T-helper 17 cell (primary cell): Measurements from ENCODE around the gene UPP1. TPM values are rescaled to one million over a fixed set of nuclear protein-coding genes. Genes with fewer than 3 reads are reported as not detected.
"Not testable (repeated sequence)": the region's sequence is repeated elsewhere in the genome, so short reads cannot be mapped to it uniquely, and the experiment has no call there.

Experiments used
- ATAC-seq: fragments of 150-1000 bp; cut with Tn5 transposase; 2 replicates; pipeline ENCODE4 v1.10.0; 2021; ENCODE audit warnings: mild to moderate bottlenecking, moderate library complexity
- DNase-seq, 3 donors: peaks; one replicate each; pipeline versions ENCODE4 v3.0.0 to v3.0.0-alpha.2; 2020 to 2021
- H3K9me3 ChIP-seq: one replicate; pipeline ENCODE4 v1.7.0; 2013; ENCODE audit warnings: low read length, mild to moderate bottlenecking; ENCODE audit not compliant: control insufficient read depth, poor library complexity, severe bottlenecking
- H3K27ac Mint-ChIP-seq: one replicate; pipeline ENCODE4 v1.8.0; 2022; ENCODE audit warnings: mild to moderate bottlenecking, moderate library complexity, mixed read lengths
- H3K27me3 Mint-ChIP-seq: one replicate; pipeline ENCODE4 v1.8.0; 2022; ENCODE audit warnings: mixed read lengths
- H3K36me3 Mint-ChIP-seq: one replicate; pipeline ENCODE4 v1.8.0; 2022; ENCODE audit warnings: low read depth, mixed read lengths
- H3K4me1 Mint-ChIP-seq: one replicate; pipeline ENCODE4 v1.8.0; 2022; ENCODE audit warnings: mild to moderate bottlenecking, mixed read lengths
- H3K4me3 Mint-ChIP-seq: one replicate; pipeline ENCODE4 v1.8.0; 2022; ENCODE audit warnings: mild to moderate bottlenecking, moderate library complexity, mixed read lengths
- total RNA-seq, 4 donors: library from RNA in 2 of 4; stranded (reverse) in 2 of 4; gene quantifications; one replicate each; pipeline ENCODE4 v1.2.3 and lab custom pipeline; 2022 to 2026

Gene UPP1
- total RNA-seq, 2 donors from 2014 or later: 72.1 to 84.6 TPM

- no peaks in the 10 kb centered on the region for H3K9me3 ChIP-seq
- Mint-ChIP-seq H3K4me1 (peaks cover 16% of the 10 kb centered on the region), H3K27ac (peak overlapping the region; percentile 89), H3K36me3 (peaks cover 8% of the 10 kb centered on the region), H3K4me3 (no peak overlapping the region), H3K27me3 (no peaks in the 10 kb centered on the region)
- ATAC-seq (no peak), DNase-seq (no peak)
These were observed 20.1 kb downstream of the UPP1 start for GRCh38 chr7:48108959-48109847.

GRCh38 chr7:48109848-48110663, 21.0 kb downstream of the UPP1 start:
- H3K36me3 Mint-ChIP-seq: peaks cover 3% of the 10 kb centered on the region
- ATAC-seq: peak; percentile 98

GRCh38 chr7:48110868-48111267, 21.8 kb downstream of the UPP1 start:
- DNase-seq (no peak), ATAC-seq (no peak)
- no peaks in the 10 kb centered on the region for H3K27me3 Mint-ChIP-seq
- peaks cover 2% of the 10 kb centered on the region for H3K36me3 Mint-ChIP-seq
- no peaks in the 10 kb centered on the region for H3K9me3 ChIP-seq
- H3K4me1 Mint-ChIP-seq: peaks cover 10% of the 10 kb centered on the region
- H3K27ac Mint-ChIP-seq: peak overlapping the region; percentile 89
- H3K4me3 Mint-ChIP-seq: no peak overlapping the region

More at GRCh38 chr7:48109848-48110663, 21.0 kb downstream of the UPP1 start:
- H3K27me3 Mint-ChIP-seq: no peaks in the 10 kb centered on the region
- H3K4me3 Mint-ChIP-seq: peak overlapping the region; percentile 36
- peaks cover 11% of the 10 kb centered on the region for H3K4me1 Mint-ChIP-seq
- peak overlapping the region; percentile 89 for H3K27ac Mint-ChIP-seq
- peak; percentile 66 to 89 (median 74) for DNase-seq
- no peaks in the 10 kb centered on the region for H3K9me3 ChIP-seq

- Mint-ChIP-seq H3K4me3 (no peak overlapping the region), H3K36me3 (peaks cover 2% of the 10 kb centered on the region), H3K4me1 (peaks cover 10% of the 10 kb centered on the region), H3K27me3 (no peaks in the 10 kb centered on the region), H3K27ac (no peak overlapping the region)
- no peaks in the 10 kb centered on the region for H3K9me3 ChIP-seq
- ATAC-seq (no peak), DNase-seq (no peak)
These were observed 22.5 kb downstream of the UPP1 start for GRCh38 chr7:48111596-48111995.

GRCh38 chr7:48112401-48113165, 23.5 kb downstream of the UPP1 start:
- Mint-ChIP-seq H3K27me3 (no peaks in the 10 kb centered on the region), H3K36me3 (peaks cover under 1% of the 10 kb centered on the region), H3K27ac (no peak overlapping the region), H3K4me1 (peaks cover 10% of the 10 kb centered on the region), H3K4me3 (no peak overlapping the region)
- H3K9me3 ChIP-seq: no peaks in the 10 kb centered on the region
- ATAC-seq: no peak
- DNase-seq: no peak

GRCh38 chr7:48113275-48113674, 24.2 kb downstream of the UPP1 start:
- no peaks in the 10 kb centered on the region for H3K9me3 ChIP-seq
- H3K27ac Mint-ChIP-seq: no peak overlapping the region
- no peaks in the 10 kb centered on the region for H3K27me3 Mint-ChIP-seq
- H3K36me3 Mint-ChIP-seq: no peaks in the 10 kb centered on the region
- peaks cover 10% of the 10 kb centered on the region for H3K4me1 Mint-ChIP-seq
- DNase-seq (no peak), ATAC-seq (no peak)
- H3K4me3 Mint-ChIP-seq: no peak overlapping the region

GRCh38 chr7:48114115-48114514, 25.1 kb downstream of the UPP1 start:
- H3K9me3 ChIP-seq: no peaks in the 10 kb centered on the region
- Mint-ChIP-seq H3K4me1 (peaks cover 10% of the 10 kb centered on the region), H3K27ac (no peak overlapping the region), H3K36me3 (no peaks in the 10 kb centered on the region), H3K4me3 (no peak overlapping the region), H3K27me3 (no peaks in the 10 kb centered on the region)
- no peak for DNase-seq
- no peak for ATAC-seq

- peaks cover 10% of the 10 kb centered on the region for H3K4me1 Mint-ChIP-seq
- ATAC-seq: no peak
- no peak overlapping the region for H3K27ac Mint-ChIP-seq
- H3K27me3 Mint-ChIP-seq: no peaks in the 10 kb centered on the region
- H3K4me3 Mint-ChIP-seq: no peak overlapping the region
- no peaks in the 10 kb centered on the region for H3K9me3 ChIP-seq
- no peak for DNase-seq
- H3K36me3 Mint-ChIP-seq: no peaks in the 10 kb centered on the region
These were observed 25.5 kb downstream of the UPP1 start for GRCh38 chr7:48114589-48114988.

GRCh38 chr7:48116043-48116442, 27.0 kb downstream of the UPP1 start:
- no peak overlapping the region for H3K4me3 Mint-ChIP-seq
- no peaks in the 10 kb centered on the region for H3K36me3 Mint-ChIP-seq
- ATAC-seq (no peak), DNase-seq (no peak)
- H3K9me3 ChIP-seq: no peaks in the 10 kb centered on the region
- H3K27ac Mint-ChIP-seq: no peak overlapping the region
- no peaks in the 10 kb centered on the region for H3K4me1 Mint-ChIP-seq
- H3K27me3 Mint-ChIP-seq: no peaks in the 10 kb centered on the region

GRCh38 chr7:48118041-48118440, 29.0 kb downstream of the UPP1 start:
- no peak for ATAC-seq
- Mint-ChIP-seq H3K27ac (no peak overlapping the region), H3K27me3 (no peaks in the 10 kb centered on the region), H3K36me3 (peaks cover 2% of the 10 kb centered on the region), H3K4me1 (no peaks in the 10 kb centered on the region), H3K4me3 (no peak overlapping the region)
- DNase-seq: no peak
- no peaks in the 10 kb centered on the region for H3K9me3 ChIP-seq

GRCh38 chr7:48120536-48120935, 31.5 kb downstream of the UPP1 start:
- H3K27ac Mint-ChIP-seq, H3K4me1 Mint-ChIP-seq, H3K36me3 Mint-ChIP-seq, H3K27me3 Mint-ChIP-seq, DNase-seq, H3K9me3 ChIP-seq, H3K4me3 Mint-ChIP-seq, ATAC-seq: not testable (repeated sequence)

GRCh38 chr7:48126037-48126436, 37.0 kb downstream of the UPP1 start:
- Mint-ChIP-seq H3K27me3 (peaks cover 23% of the 10 kb centered on the region), H3K36me3 (peaks cover 5% of the 10 kb centered on the region), H3K4me3 (no peak overlapping the region), H3K4me1 (no peaks in the 10 kb centered on the region), H3K27ac (no peak overlapping the region)
- DNase-seq: no peak
- ATAC-seq: no peak
- no peaks in the 10 kb centered on the region for H3K9me3 ChIP-seq

GRCh38 chr7:48130658-48131108, 41.6 kb downstream of the UPP1 start:
- ATAC-seq: no peak

More at GRCh38 chr7:48130658-48131108, 41.6 kb downstream of the UPP1 start:
- H3K4me1 Mint-ChIP-seq: no peaks in the 10 kb centered on the region
- no peaks in the 10 kb centered on the region for H3K9me3 ChIP-seq
- no peak overlapping the region for H3K27ac Mint-ChIP-seq
- no peak for DNase-seq
- peaks cover 3% of the 10 kb centered on the region for H3K36me3 Mint-ChIP-seq
- peaks cover 28% of the 10 kb centered on the region for H3K27me3 Mint-ChIP-seq
- no peak overlapping the region for H3K4me3 Mint-ChIP-seq
